Measurements from ENCODE around the gene SCNN1A. TPM values are rescaled to one million over a fixed set of nuclear protein-coding genes. Genes with fewer than 3 reads are reported as not detected.

Gene SCNN1A
- total and polyA plus RNA-seq, 2 of the 13 experiments (the other 11 are each of a cell fraction or from before 2014, with no cell fraction given): 1.5 to 14.6 TPM

- peak; percentile 37; the same call in 1 of the 2 replicates for TF ChIP-seq ZBTB25 (CRISPR knock-in tag; IDR thresholded peaks at IDR 0.05)
- TF ChIP-seq ISL2 (CRISPR knock-in tag; IDR thresholded peaks at IDR 0.05): no peak
- peak; percentile 79 for TF ChIP-seq SKIL (CRISPR knock-in tag; IDR thresholded peaks at IDR 0.05; ENCODE audit: borderline replicate concordance)
- TF ChIP-seq FOSL1 (CRISPR knock-in tag; IDR thresholded peaks at IDR 0.05; ENCODE audit: borderline replicate concordance): 0 out of 2 replicates have a peak, but pooled peaks have one; percentile 14
- peak; percentile 19; the same call in 1 of the 2 replicates for TF ChIP-seq HINFP (CRISPR knock-in tag; IDR thresholded peaks at IDR 0.05; ENCODE audit: low read depth)
- TF ChIP-seq ZNF574 (CRISPR knock-in tag; IDR thresholded peaks at IDR 0.05): peak; percentile 58; the same call in 1 of the 2 replicates
- TF ChIP-seq, protein P1, sequence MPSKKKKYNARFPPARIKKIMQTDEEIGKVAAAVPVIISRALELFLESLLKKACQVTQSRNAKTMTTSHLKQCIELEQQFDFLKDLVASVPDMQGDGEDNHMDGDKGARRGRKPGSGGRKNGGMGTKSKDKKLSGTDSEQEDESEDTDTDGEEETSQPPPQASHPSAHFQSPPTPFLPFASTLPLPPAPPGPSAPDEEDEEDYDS (CRISPR knock-in tag; IDR thresholded peaks at IDR 0.05): peak; percentile 79
- TF ChIP-seq HNF4A (CRISPR knock-in tag; IDR thresholded peaks at IDR 0.05): peak; percentile 52
- peak; percentile 47; the same call in 1 of the 2 replicates for TF ChIP-seq MEF2D (CRISPR knock-in tag; IDR thresholded peaks at IDR 0.05)
- TF ChIP-seq BORCS8-MEF2B (CRISPR knock-in tag; IDR thresholded peaks at IDR 0.05): 0 out of 2 replicates have a peak, but pooled peaks have one; percentile 53
- peak; percentile 49 for TF ChIP-seq ARID3A (IDR thresholded peaks at IDR 0.05; ENCODE audit: low read depth, low read length)
- TF ChIP-seq TBX3 (IDR thresholded peaks at IDR 0.05; ENCODE audit: borderline replicate concordance): 0 out of 2 replicates have a peak, but pooled peaks have one; percentile 26
- TF ChIP-seq ZNF879 (CRISPR knock-in tag; IDR thresholded peaks at IDR 0.05): no peak
- TF ChIP-seq ZNF333 (CRISPR knock-in tag; IDR thresholded peaks at IDR 0.05; ENCODE audit: borderline replicate concordance): no peak
- peak; percentile 57; the same call in 1 of the 2 replicates for TF ChIP-seq FOXA3 (CRISPR knock-in tag; IDR thresholded peaks at IDR 0.05)
- TF ChIP-seq GABPB1 (CRISPR knock-in tag; IDR thresholded peaks at IDR 0.05): 0 out of 2 replicates have a peak, but pooled peaks have one; percentile 24
Observed at GRCh38 chr12:6372403-6373003, 2.9 kb downstream of the SCNN1A start (continued).

Data from HepG2 (cell line).